NOMO-1 treated with dmso at 0.1 percent for 144 hours (cell line): ENCODE data around the gene ARHGAP26.
"Not testable (repeated sequence)": the region's sequence is repeated elsewhere in the genome, so short reads cannot be mapped to it uniquely, and the experiment has no call there.

Experiments
- DNase-seq: peaks from one replicate; lab custom pipeline; 2025; ENCODE audit not compliant: unreplicated experiment; lab: John Stamatoyannopoulos, UW

The ARHGAP26 gene

GRCh38 chr5:143195491-143195890 lies 425.3 kb downstream of the ARHGAP26 start:
- DNase-seq = no peak

GRCh38 chr5:143196601-143197259 lies 426.6 kb downstream of the ARHGAP26 start:
- DNase-seq = no peak

GRCh38 chr5:143197260-143197656 lies 427.1 kb downstream of the ARHGAP26 start:
- DNase-seq = no peak

DNA sequence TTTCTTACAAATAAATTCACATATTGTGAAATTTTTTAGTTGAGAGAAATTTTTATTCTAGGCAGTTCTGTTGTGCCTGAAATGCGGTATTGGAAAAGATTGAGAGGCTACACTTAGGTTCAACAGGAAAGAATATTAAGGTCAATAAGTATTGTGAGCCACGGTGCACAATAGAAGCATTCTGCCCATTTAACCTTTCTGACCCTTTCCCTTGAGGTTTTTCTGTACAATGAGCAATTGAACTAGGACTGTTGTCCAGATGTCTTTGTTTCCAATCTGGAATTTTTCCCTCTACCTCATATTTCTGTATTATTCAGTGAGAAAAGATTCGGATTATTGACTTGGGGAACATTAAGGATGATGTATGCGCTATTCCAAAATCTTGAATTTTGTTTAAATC lies 428.2 kb downstream of the ARHGAP26 start:
- no peak for DNase-seq

DNA sequence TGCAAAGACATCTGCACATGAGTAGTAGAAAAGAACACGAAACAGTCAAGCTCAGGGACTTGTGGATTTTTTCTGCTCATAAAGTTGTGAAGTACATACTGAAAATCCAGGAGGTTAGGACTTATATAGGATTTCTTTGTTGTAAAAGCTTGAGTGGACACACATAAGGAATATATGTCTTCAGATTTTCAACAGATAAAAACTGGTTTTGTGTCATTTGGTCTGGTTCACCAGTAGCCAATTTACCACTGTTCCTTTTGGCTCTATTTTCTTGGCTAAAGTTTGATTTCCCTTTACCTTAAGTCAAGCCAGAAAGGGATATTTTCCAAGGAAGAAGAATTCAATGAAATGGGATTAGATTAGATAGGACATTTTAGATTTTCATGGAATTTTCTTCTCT lies 429.0 kb downstream of the ARHGAP26 start:
- DNase-seq = no peak

GRCh38 chr5:143199843-143200242 lies 429.7 kb downstream of the ARHGAP26 start:
- DNase-seq = no peak

DNA sequence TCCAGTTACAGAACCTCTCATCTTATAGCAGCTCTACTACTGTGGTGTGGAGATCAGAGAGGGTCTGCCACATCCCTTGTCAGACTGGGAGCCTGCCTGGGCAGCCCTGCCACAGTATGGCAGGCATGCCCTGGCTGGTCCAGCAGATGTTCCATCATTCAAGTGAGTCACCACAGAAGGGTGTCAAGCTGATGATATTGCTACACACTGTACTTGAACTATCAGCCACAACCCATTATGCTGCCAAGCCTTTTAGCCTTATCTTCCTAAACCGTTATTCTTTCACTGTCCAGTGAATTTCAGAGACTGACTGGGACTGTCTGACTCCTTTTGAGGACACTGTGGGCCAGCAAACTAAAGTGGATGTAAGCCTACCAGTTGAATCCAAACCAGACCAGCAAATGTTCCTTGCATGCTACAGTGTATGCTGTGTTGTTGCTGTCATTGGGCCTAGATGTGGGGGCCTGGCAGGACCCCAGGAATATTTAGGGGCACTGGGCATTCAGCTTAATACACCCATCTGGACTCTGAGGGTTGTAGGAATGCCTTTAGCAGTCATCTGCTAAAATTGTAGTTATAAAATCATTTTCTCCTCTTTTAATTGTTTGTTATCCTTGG lies 430.7 kb downstream of the ARHGAP26 start:
- no peak for DNase-seq

GRCh38 chr5:143201589-143201988 lies 431.4 kb downstream of the ARHGAP26 start:
- no peak for DNase-seq

- DNase-seq = not testable (repeated sequence)
These were observed 433.3 kb downstream of the ARHGAP26 start for GRCh38 chr5:143203301-143203956.

- DNase-seq = no peak
These were observed 434.5 kb downstream of the ARHGAP26 start for GRCh38 chr5:143204474-143205246.

DNA sequence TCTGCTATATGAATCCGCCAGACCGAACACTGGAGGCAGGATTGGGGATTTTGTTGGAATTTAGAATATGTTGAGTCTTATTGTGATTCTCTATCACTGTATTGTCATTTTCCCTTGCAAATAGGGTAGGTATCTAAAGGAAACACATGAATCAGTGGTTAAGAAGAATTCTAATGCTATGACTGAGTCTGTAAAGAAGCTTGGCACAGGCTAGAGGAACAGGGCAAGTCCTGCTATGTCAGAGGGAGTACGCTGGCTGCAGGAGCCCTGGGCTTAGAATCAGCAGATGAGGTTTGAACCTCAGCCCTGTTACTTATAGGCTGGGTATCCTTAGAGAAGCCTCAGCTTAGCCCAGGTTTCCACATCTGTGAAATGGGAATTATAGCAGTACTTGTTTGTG lies 435.2 kb downstream of the ARHGAP26 start:
- DNase-seq = no peak

DNA sequence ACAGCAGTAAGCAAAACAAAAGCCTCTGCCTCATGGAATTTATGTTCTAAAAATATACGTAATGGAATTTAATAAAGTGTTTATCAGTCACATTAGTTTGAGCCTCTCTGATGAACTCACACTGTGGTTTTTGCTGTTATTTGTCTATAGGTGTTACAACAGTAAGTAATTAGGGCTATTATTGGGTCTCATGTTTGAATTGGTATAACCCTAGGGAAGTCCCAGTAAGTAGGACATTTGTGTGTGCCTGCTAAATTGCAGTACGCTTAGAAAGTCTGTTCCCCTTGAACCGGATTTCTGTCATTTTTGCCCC lies 435.7 kb downstream of the ARHGAP26 start:
- no peak for DNase-seq

DNA sequence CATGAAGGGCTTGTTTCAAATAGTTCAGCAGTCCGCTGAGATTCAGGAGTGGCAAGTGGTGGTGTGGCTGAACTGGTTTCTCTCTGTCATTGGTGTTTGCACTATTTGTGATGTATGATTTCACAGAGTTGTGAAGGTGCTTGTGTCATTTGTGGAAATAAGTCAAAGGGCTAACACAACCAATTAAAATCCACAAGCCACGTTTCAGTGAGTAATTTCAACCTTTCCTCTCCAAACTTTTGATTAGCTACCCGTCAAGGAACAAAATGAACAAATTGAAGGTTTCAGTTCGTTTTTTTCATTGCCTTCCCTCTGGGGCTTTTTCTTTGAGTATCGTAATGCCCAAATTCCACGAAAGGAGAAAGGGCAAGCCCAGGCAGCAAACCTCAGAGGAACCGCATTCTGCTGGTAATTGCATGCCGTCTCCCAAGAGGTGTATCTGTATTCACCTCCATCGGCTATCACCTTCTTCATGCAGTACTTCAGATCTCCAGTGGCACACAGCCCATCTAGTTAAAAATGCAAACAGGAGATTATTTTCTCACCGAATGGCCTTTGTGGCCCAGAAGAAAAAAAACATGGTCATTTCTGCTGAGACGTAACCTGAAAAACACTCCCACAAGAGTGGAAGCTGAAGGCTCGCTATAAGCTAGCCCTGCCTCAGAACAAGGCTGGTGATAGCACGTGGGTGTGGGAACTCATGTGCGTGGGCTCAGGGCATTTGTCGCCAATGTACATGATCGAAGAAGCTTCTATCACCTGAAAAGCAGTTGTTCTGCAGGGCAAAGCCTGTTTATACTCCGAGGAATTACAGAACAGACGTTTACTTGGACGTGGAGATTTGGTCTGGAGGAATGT lies 436.2 kb downstream of the ARHGAP26 start:
- DNase-seq = no peak

DNA sequence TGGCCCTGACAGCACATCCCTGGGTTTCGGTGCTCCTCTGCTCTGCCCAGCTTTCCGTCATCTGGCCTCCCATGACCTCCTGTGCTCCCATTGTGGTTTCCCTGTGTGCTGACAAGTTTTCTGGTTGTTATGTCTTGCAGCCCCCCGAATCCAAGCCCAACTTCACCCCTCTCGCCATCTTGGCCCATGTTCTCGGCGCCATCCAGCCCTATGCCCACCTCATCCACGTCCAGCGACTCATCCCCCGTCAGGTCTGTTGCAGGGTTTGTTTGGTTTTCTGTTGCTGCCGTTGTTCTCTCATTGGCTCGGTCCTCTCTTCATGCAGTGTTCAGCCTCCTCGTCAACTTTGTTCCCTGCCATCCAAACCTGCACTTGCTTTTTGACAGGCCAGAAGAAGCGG lies 436.9 kb downstream of the ARHGAP26 start:
- no peak for DNase-seq

GRCh38 chr5:143207563-143208364 lies 437.6 kb downstream of the ARHGAP26 start:
- no peak for DNase-seq

- no peak for DNase-seq
These were observed 438.1 kb downstream of the ARHGAP26 start for GRCh38 chr5:143208365-143208641.

- DNase-seq = no peak
These were observed 438.8 kb downstream of the ARHGAP26 start for GRCh38 chr5:143208781-143209510.

DNA sequence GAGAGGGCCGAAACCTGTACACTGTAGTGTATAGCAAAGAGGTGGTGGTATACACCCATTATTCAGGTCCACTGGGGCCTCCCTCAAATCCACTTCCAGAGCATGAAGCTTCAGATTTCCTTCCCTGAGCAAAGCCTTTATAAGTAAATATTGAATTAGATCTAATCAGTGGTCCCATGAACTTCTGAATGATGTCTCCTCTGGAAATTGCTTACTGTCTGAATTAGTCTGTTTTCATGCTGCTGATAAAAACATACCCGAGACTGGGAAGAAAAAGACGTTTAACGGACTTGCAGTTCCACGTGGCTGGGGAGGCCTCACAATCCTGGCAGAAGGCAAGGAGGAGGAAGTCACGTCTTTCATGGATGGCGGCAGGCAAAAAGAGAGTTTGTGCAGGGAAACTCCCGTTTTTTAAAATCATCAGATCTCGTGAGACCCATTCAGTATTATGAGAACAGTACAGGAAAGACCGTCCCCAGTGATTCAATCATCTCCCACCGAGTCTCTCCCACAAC lies 439.8 kb downstream of the ARHGAP26 start:
- no peak for DNase-seq

- DNase-seq = no peak
These were observed 440.4 kb downstream of the ARHGAP26 start for GRCh38 chr5:143210576-143210975.
